Type B pancreatic cell (in vitro differentiated cells): Measurements from ENCODE around the gene ALDH1A1. TPM values are rescaled to one million over a fixed set of nuclear protein-coding genes. Genes with fewer than 3 reads are reported as not detected.

Experiments
- DNase-seq: peaks from one replicate; pipeline ENCODE4 v3.0.0; 2021; ENCODE audit warnings: mixed read lengths; ENCODE audit not compliant: unreplicated experiment; ENCODE audit errors: extremely low spot score
- H3K27ac Mint-ChIP-seq: 2 replicates; pipeline ENCODE4 v1.8.0; 2021; ENCODE audit warnings: mild to moderate bottlenecking, mixed read lengths
- H3K27me3 Mint-ChIP-seq: 2 replicates; pipeline ENCODE4 v1.8.0; 2021; ENCODE audit warnings: mixed read lengths
- H3K36me3 Mint-ChIP-seq: 2 replicates; pipeline ENCODE4 v1.8.0; 2021; ENCODE audit warnings: mixed read lengths
- H3K4me1 Mint-ChIP-seq: one replicate; pipeline ENCODE4 v1.8.0; 2021; ENCODE audit warnings: mixed read lengths; ENCODE audit not compliant: unreplicated experiment
- H3K4me3 Mint-ChIP-seq: 2 replicates; pipeline ENCODE4 v1.8.0; 2021; ENCODE audit warnings: mild to moderate bottlenecking, mixed read lengths
- H3K9me3 Mint-ChIP-seq: 2 replicates; pipeline ENCODE4 v1.8.0; 2021; ENCODE audit warnings: mixed read lengths
- total RNA-seq: library from RNA; stranded (reverse); gene quantifications from 2 replicates; pipeline ENCODE4 v1.2.1, GENCODE V29; 2021; ENCODE audit warnings: low replicate concordance
- TF ChIP-seq, protein P1 (sequence below): fragments of 200-600 bp; sonication (generic); conservative IDR thresholded peaks from 2 replicates; pipeline ENCODE4 v1.5.0; 2021; ENCODE audit warnings: antibody characterized with exemption, mild to moderate bottlenecking

Gene ALDH1A1
- total RNA-seq, 1 donor from 2014 or later, result 242 TPM

DNA sequence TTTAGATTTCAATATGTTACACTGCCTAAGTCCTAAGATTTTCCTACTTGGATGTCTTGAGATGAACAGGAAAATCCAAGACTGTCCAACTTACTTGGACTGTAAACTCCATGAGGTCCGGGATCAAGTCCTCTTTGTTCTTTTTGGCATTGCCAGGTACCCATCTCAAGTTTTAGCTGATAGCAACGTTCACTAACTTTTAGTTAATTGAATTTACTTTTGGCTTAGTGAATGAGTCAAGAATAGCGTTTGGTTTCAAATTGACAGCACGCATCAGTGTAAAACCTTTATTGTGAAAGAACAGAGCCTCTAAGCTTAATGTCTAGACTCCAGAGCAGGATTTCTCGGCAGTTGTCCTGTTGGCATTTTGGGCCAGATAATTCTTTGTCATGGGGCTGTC, 37.2 kb downstream of the ALDH1A1 start:
- no peak for DNase-seq
- H3K36me3 Mint-ChIP-seq, result peaks cover 7% of the 10 kb centered on the region
- TF ChIP-seq, protein P1, sequence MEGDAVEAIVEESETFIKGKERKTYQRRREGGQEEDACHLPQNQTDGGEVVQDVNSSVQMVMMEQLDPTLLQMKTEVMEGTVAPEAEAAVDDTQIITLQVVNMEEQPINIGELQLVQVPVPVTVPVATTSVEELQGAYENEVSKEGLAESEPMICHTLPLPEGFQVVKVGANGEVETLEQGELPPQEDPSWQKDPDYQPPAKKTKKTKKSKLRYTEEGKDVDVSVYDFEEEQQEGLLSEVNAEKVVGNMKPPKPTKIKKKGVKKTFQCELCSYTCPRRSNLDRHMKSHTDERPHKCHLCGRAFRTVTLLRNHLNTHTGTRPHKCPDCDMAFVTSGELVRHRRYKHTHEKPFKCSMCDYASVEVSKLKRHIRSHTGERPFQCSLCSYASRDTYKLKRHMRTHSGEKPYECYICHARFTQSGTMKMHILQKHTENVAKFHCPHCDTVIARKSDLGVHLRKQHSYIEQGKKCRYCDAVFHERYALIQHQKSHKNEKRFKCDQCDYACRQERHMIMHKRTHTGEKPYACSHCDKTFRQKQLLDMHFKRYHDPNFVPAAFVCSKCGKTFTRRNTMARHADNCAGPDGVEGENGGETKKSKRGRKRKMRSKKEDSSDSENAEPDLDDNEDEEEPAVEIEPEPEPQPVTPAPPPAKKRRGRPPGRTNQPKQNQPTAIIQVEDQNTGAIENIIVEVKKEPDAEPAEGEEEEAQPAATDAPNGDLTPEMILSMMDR, result no peak
- no peaks in the 10 kb centered on the region for H3K4me1 Mint-ChIP-seq
- H3K9me3 Mint-ChIP-seq, result no peaks in the 10 kb centered on the region
- no peak overlapping the region for H3K4me3 Mint-ChIP-seq
- H3K27me3 Mint-ChIP-seq, result no peaks in the 10 kb centered on the region
- H3K27ac Mint-ChIP-seq, result no peak overlapping the region

DNA sequence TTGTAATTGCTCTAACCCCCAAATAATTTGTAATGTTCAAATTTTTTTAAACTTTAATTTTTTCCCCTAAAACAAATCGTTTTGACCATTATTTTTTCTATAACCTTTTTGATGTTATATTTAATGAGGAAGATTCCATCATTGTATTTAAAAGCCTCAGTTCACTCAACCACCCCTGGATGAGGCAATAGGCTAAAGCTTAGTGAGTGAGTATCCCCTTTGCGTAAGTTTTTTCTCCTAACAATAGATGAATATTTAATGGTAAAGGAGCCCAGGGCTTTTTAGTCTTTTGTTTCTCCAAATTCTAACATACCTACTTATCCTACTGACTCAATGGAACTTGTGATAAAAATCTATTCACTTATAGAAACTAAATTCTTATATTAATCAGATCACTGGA, 38.1 kb downstream of the ALDH1A1 start:
- H3K27ac Mint-ChIP-seq, result no peak overlapping the region
- TF ChIP-seq, protein P1, result no peak
- H3K4me3 Mint-ChIP-seq, result no peak overlapping the region
- no peaks in the 10 kb centered on the region for H3K9me3 Mint-ChIP-seq
- H3K36me3 Mint-ChIP-seq, result peaks cover 7% of the 10 kb centered on the region
- H3K27me3 Mint-ChIP-seq, result no peaks in the 10 kb centered on the region
- no peaks in the 10 kb centered on the region for H3K4me1 Mint-ChIP-seq
- no peak for DNase-seq

GRCh38 chr9:72913382-72914009, 39.4 kb downstream of the ALDH1A1 start:
- TF ChIP-seq, protein P1, result no peak
- no peaks in the 10 kb centered on the region for H3K9me3 Mint-ChIP-seq
- DNase-seq, result no peak
- no peaks in the 10 kb centered on the region for H3K4me1 Mint-ChIP-seq
- H3K27me3 Mint-ChIP-seq, result no peaks in the 10 kb centered on the region
- H3K27ac Mint-ChIP-seq, result no peak overlapping the region
- no peak overlapping the region for H3K4me3 Mint-ChIP-seq
- peaks cover 7% of the 10 kb centered on the region for H3K36me3 Mint-ChIP-seq

GRCh38 chr9:72912476-72913381, 40.1 kb downstream of the ALDH1A1 start:
- Mint-ChIP-seq H3K27me3 (no peaks in the 10 kb centered on the region), H3K36me3 (peaks cover 9% of the 10 kb centered on the region), H3K9me3 (no peaks in the 10 kb centered on the region), H3K4me1 (no peaks in the 10 kb centered on the region), H3K4me3 (no peak overlapping the region), H3K27ac (no peak overlapping the region)
- TF ChIP-seq, protein P1, result no peak
- no peak for DNase-seq

DNA sequence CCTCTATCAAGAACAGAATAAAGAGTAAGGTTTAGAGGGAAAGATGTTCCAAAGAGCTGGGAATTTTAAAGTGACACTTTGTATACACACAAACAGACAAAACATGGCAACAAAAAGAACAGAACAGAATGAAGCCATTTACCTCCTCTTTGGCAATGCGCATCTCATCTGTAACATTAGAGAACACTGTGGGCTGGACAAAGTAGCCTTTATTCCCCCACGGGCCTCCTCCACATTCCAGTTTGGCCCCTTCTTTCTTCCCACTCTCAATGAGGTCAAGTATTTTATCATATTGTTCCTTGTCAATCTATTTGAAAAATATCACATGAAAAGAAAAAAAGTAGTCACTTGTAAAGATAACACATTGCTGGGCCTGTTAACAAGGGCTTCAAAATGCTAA, 41.0 kb downstream of the ALDH1A1 start:
- no peak for DNase-seq

More for the DNA sequence above, 41.0 kb downstream of the ALDH1A1 start:
- H3K4me1 Mint-ChIP-seq, result peaks cover 5% of the 10 kb centered on the region
- peaks cover 10% of the 10 kb centered on the region for H3K36me3 Mint-ChIP-seq
- no peak overlapping the region for H3K27ac Mint-ChIP-seq
- no peak overlapping the region for H3K4me3 Mint-ChIP-seq
- H3K9me3 Mint-ChIP-seq, result no peaks in the 10 kb centered on the region
- TF ChIP-seq, protein P1, result no peak
- no peaks in the 10 kb centered on the region for H3K27me3 Mint-ChIP-seq
